T47D (cell line): ENCODE results near the gene ADGRG7.
A peak's percentile ranks its signal among the peaks of the same experiment; 100 is the strongest.

Source experiments
- DNase-seq, 2 experiments: peaks; one replicate each; pipeline versions ENCODE4 v3.0.0 to v3.0.0-alpha.2; 2011 to 2012; ENCODE audit warnings: low read depth in 1 of 2, low spot score in 1 of 2
- JUND ChIP-seq: IDR thresholded peaks from 2 replicates; pipeline ENCODE4 v1.6.1; 2012; ENCODE audit warnings: low read depth
- in situ Hi-C: cut with HindIII; loops from 2 replicates; pipeline ENCODE4 v1.10.0; 2016; ENCODE audit warnings: low sequenced_read_pairs, low pct_unique_long_range_greater_than_20kb

The ADGRG7 gene

DNA sequence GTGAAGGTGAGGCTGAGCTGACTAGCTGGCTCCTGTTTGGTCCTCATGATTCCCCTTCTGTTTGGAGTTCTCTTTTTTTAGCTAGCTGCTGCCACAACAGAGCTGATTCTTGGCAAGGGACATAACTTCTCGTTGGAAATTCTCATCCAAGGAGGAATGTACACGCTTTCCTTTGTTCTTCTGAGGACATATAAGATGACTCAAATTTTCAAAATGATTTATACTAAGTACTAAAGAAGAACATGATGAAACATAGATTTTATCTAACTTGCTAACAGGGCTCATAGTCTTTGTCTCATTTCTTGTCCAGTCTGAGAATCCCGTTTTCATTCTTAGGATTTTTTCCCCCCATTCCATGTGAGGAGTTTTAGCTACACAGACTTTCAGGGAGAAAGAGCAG lies 97.0 kb downstream of the ADGRG7 start:
- no peak for TF ChIP-seq JUND
- DNase-seq: no peak
- in situ Hi-C loops: no loop called here

DNA sequence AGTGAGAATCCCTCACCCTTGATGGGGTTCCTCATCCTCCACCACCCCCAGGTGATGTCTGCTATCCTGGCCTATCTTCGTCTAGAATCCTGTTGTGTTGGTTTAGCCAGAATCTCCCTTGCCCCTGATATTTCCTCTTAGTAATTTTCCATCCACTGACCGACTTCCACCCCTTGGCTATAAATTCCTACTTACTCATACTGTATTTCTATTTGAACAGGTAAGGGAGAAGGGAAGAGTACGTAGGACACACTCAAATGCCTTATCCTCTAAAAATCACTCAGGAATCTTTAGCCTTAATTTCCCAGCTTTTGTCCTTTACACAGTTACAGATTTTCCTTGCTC lies 99.2 kb downstream of the ADGRG7 start:
- DNase-seq: peak in 1 of 2 experiments; percentile 34
- TF ChIP-seq JUND: no peak
- in situ Hi-C loops: no loop called here

GRCh38 chr3:100708989-100709841 lies 99.8 kb downstream of the ADGRG7 start, which contains the start of gene TFG:
TFG (plus strand) TSS chr3:100709494; CDS start chr3:100713686, 4,192 bp downstream.
- in situ Hi-C loops: no loop called here
- TF ChIP-seq JUND: no peak
- DNase-seq: peak; percentile 98 to 99

GRCh38 chr3:100709842-100710260 lies 100.5 kb downstream of the ADGRG7 start:
- peak in 1 of 2 experiments; percentile 19 for DNase-seq
- TF ChIP-seq JUND: no peak

GRCh38 chr3:100710261-100710968 lies 101.0 kb downstream of the ADGRG7 start:
- TF ChIP-seq JUND: no peak
- peak; percentile 40 to 79 for DNase-seq
- in situ Hi-C loops: no loop called here

More at GRCh38 chr3:100709842-100710260, 100.5 kb downstream of the ADGRG7 start:
- in situ Hi-C loops: no loop called here

- in situ Hi-C loops: no loop called here
- TF ChIP-seq JUND: no peak
- no peak for DNase-seq
These were observed 105.8 kb downstream of the ADGRG7 start for GRCh38 chr3:100715176-100715575.

- in situ Hi-C loops: no loop called here
- DNase-seq: no peak
- no peak for TF ChIP-seq JUND
These were observed 107.7 kb downstream of the ADGRG7 start for GRCh38 chr3:100717063-100717462.

- in situ Hi-C loops: no loop called here
- no peak for TF ChIP-seq JUND
- no peak for DNase-seq
These were observed 108.5 kb downstream of the ADGRG7 start for GRCh38 chr3:100717637-100718487.

DNA sequence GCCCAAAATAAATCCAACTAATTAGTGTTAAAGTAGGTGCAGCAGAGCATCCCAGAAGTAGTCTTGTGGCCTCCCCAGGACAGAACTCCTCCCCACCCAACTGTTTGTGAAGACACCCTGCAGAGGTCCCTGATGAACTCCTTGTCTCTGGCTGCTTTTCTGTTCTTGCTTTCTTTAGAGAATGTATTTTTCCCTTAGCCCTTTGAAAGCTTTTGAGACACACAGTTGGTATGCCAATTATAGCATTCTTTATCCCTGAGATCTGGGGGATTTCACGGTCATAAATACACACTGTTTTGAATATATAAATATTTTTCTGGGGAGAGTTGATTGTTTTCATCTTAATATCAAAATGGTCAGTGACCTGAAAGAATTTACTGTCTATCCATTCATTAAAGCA lies 109.7 kb downstream of the ADGRG7 start:
- DNase-seq: no peak
- no peak for TF ChIP-seq JUND
- in situ Hi-C loops: no loop called here

DNA sequence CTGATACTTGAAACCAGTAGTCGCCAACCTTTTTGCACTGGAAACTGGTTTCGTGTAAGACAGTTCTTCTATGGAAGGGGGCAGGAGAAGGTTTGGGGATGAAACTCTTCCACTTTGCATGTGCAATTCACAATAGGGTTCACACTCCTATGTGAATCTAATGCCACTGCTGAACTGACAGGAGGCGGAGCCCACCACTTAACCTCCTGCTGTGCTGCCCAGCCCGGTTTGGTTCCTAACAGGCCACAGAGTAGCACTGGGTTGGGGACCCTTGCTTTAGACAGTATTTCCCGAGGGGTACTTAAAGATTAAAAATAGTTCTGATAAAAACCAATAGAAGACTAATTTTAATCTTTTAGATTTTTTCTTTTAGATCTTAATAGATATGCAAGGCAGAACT lies 111.0 kb downstream of the ADGRG7 start:
- in situ Hi-C loops: no loop called here
- no peak for TF ChIP-seq JUND
- DNase-seq: no peak

DNA sequence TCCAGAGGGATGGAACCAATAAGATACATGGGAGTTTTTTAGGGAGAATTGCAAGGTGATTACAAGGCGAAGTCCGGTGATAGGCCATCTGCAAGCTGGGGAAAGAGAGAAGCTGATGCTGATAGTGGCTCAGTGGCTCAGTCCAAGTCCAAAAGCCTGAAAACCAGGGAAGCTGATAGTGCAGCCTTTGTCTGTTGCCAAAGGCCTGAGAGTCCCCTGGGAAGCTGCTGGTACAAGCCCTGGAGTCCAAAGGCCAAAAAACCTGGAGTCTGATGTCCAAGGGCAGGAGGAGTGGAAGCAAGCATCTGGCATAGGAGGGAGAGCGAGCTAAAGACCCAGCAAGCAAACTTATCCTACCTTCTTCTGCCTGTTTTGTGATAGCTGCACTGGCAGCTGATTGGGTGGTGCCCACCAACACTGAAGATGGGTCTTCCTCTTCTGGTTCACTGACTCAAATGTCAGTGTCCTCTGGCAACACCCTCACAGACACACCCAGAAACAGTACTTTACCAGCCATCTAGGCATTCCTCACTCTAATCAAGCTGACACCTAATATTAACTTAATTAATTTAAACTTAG lies 116.6 kb downstream of the ADGRG7 start:
- in situ Hi-C loops: no loop called here
- no peak for TF ChIP-seq JUND
- no peak for DNase-seq

DNA sequence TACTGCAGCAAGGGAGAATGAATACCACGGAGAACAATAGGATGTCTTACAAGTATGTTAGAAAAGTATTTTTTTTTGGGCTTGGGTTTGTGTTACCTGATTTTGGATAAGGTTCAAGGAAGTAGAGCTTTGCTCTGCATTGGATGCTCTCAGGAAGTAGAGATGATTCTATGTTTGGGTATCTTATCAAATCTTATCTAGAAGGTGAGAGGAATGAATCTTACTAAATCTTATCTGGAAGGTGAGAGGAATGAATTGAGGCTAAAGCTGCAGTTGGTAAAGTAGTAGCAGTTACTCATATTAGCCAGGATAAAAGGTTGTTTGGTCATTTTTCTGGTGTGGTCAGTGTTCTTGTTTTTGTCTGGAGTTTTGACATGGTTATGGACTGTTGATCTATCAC lies 117.3 kb downstream of the ADGRG7 start:
- in situ Hi-C loops: no loop called here
- no peak for TF ChIP-seq JUND
- DNase-seq: no peak

- in situ Hi-C loops: no loop called here
- no peak for DNase-seq
- no peak for TF ChIP-seq JUND
These were observed 121.1 kb downstream of the ADGRG7 start for GRCh38 chr3:100730524-100730923.
